ENCODE results near the gene CPOX. TPM values are rescaled to one million over a fixed set of nuclear protein-coding genes. Genes with fewer than 3 reads are reported as not detected.

Gene CPOX
- total and polyA plus RNA-seq, 10 of the 15 experiments (the other 5 are each of a cell fraction or from before 2014, with no cell fraction given) = 40.7 to 72.6 (median 64.5) TPM

DNA sequence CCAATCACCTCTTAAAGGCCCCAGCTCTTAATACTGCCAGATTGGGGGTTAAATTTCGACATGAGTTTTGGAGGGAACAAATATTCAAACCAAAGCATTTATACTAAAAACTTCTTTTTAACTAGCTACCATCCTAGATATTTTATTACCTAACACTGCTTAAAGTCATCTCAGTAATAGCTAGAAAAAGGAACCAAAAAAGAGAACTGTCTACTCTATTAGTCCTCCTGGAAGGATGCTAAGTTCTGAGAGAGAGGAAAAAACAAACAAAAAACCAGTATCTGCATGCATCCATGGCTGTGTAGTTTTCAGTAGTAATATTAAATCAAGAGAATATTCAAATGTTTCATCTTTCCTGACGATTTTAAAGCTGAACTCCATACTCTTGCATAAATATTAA, 5.8 kb downstream of the CPOX start:
- 69% methylated on average over 2 of the region's 2 CpGs for WGBS (ENCODE audit: insufficient coverage, insufficient replicate concordance, low lambda C conversion rate, missing lambda C conversion rate)
- POLR2A ChIA-PET = interaction anchor here (0.6 kb wide), 1 partner anchor 30 kb away, joined by 3 read pairs; no protein-coding TSS in a partner anchor

More for the DNA sequence above, 5.8 kb downstream of the CPOX start:
- no peaks in the 10 kb centered on the region for H3K9me3 ChIP-seq (replicated peaks; ENCODE audit: control insufficient read depth, insufficient read depth, low read length)
- in situ Hi-C loops (cut with MboI) = no loop called here
- CTCF ChIA-PET = interaction anchor here (0.6 to 1.9 kb wide), 16 partner anchors 9 to 550 kb away, joined by 3 to 10 read pairs (median 3); no protein-coding TSS in a partner anchor
- H3K27ac ChIP-seq (ENCODE audit: control insufficient read depth, insufficient read depth) = no peak overlapping the region
- H2AFZ ChIP-seq (ENCODE audit: control insufficient read depth, low read depth, low read length) = no peak overlapping the region
- ATAC-seq = peak; percentile 43
- no peaks in the 10 kb centered on the region for H3K4me1 ChIP-seq (ENCODE audit: control insufficient read depth, insufficient read depth, low read length)
- H3K4me3 ChIP-seq = no peak overlapping the region
- no peak for DNase-seq (ENCODE audit: low read depth, low spot score)
- no peaks in the 10 kb centered on the region for H3K27me3 ChIP-seq (replicated peaks in 1 of 2; ENCODE audit: control insufficient read depth in 2 of 2, insufficient read depth in 2 of 2, low read length in 1 of 2)
- peaks cover 2 to 27% of the 10 kb centered on the region in 2 experiments for H3K36me3 ChIP-seq (ENCODE audit: control insufficient read depth in 2 of 2, insufficient read depth in 2 of 2, low read length in 1 of 2)
- RAD21 ChIA-PET (ENCODE audit: unreplicated experiment) = interaction anchor here (0.9 to 1.8 kb wide), 7 partner anchors 15 to 549 kb away, joined by 3 to 5 read pairs (median 3); no protein-coding TSS in a partner anchor
- FAIRE-seq = no peak
- SMC1A ChIA-PET (ENCODE audit: uncharacterized antibody, unreplicated experiment) = interaction anchor here (0.6 to 7.6 kb wide), 17 partner anchors 9 to 550 kb away, joined by 3 to 74 read pairs (median 4); partner anchors contain the start of gene CLDND1
- H3K4me2 ChIP-seq (ENCODE audit: control insufficient read depth, insufficient read depth) = peak overlapping the region; percentile 23; the same call in 1 of the 2 replicates
- intact Hi-C loops (cut with micrococcal nuclease; ENCODE audit: unreplicated experiment) = no loop called here
- BruUV-seq (replicated peaks) = no TSS peak
- TF ChIP-seq EGR1 (IDR thresholded peaks at IDR 0.05; ENCODE audit: borderline replicate concordance in 1 of 2, low read depth in 2 of 2, low read length in 2 of 2) = no peak
- no peak for TF ChIP-seq ASH2L (IDR thresholded peaks at IDR 0.05; ENCODE audit: borderline replicate concordance, low read depth)
- peak; percentile 27; the same call in 1 of the 2 replicates for TF ChIP-seq SPI1 (IDR thresholded peaks at IDR 0.05; ENCODE audit: borderline replicate concordance, insufficient read depth, low read depth, low read length)
- TF ChIP-seq, protein P1, sequence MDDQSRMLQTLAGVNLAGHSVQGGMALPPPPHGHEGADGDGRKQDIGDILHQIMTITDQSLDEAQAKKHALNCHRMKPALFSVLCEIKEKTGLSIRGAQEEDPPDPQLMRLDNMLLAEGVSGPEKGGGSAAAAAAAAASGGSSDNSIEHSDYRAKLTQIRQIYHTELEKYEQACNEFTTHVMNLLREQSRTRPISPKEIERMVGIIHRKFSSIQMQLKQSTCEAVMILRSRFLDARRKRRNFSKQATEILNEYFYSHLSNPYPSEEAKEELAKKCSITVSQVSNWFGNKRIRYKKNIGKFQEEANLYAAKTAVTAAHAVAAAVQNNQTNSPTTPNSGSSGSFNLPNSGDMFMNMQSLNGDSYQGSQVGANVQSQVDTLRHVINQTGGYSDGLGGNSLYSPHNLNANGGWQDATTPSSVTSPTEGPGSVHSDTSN (IDR thresholded peaks at IDR 0.05; ENCODE audit: insufficient replicate concordance, low read depth, low read length) = no peak
- TF ChIP-seq, protein P2, sequence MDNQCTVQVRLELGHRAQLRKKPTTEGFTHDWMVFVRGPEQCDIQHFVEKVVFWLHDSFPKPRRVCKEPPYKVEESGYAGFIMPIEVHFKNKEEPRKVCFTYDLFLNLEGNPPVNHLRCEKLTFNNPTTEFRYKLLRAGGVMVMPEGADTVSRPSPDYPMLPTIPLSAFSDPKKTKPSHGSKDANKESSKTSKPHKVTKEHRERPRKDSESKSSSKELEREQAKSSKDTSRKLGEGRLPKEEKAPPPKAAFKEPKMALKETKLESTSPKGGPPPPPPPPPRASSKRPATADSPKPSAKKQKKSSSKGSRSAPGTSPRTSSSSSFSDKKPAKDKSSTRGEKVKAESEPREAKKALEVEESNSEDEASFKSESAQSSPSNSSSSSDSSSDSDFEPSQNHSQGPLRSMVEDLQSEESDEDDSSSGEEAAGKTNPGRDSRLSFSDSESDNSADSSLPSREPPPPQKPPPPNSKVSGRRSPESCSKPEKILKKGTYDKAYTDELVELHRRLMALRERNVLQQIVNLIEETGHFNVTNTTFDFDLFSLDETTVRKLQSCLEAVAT (IDR thresholded peaks at IDR 0.05) = peak; percentile 56; the same call in 1 of the 2 replicates
- H4K20me1 ChIP-seq (ENCODE audit: control insufficient read depth, insufficient read depth) = no peaks in the 10 kb centered on the region; the same call in none of the 2 replicates
- H3K9ac ChIP-seq (ENCODE audit: control insufficient read depth, insufficient read depth, low read length) = no peak overlapping the region
- H3K79me2 ChIP-seq (ENCODE audit: control insufficient read depth, insufficient read depth, low read length) = peaks cover 81% of the 10 kb centered on the region

Measured in GM12878 (cell line).